ENCODE data around the gene TRIO.

DNA sequence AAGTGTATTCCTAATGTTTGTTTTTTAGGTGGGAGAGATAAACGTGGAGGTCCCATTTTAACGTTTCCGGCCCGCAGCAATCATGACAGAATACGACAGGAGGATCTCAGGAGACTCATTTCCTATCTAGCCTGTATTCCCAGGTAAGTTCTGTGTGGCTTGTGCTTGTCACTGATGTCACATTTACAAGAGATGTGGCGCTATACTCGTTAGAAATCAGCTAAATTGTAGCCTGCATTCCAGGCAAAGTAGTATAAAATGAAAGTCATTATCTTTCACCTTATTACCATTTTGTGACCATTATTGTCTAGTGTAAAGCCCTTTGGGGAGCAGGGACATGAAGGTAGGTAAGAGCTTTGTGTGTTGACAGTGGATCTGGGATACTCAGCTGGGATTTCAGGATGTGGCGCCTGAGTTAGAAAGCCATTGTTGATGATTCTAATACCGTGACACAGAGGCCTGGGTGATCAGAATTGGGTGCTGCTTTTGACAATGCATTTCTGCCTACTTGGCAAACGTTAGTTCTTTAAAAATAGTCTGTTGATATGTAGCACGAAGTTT lies 137.2 kb downstream of the TRIO start:
- TF ChIP-seq CTCF (IDR thresholded peaks at IDR 0.05; ENCODE audit: insufficient read depth, low read length, poor library complexity, severe bottlenecking) (no peak), EZH2phosphoT487 (conservative IDR thresholded peaks at IDR 0.05; ENCODE audit: low read length) (no peak)
